Measurements from ENCODE around the gene ASB5.
"Not testable (repeated sequence)": the region's sequence is repeated elsewhere in the genome, so short reads cannot be mapped to it uniquely, and the experiment has no call there.

ASB5 gene

DNA sequence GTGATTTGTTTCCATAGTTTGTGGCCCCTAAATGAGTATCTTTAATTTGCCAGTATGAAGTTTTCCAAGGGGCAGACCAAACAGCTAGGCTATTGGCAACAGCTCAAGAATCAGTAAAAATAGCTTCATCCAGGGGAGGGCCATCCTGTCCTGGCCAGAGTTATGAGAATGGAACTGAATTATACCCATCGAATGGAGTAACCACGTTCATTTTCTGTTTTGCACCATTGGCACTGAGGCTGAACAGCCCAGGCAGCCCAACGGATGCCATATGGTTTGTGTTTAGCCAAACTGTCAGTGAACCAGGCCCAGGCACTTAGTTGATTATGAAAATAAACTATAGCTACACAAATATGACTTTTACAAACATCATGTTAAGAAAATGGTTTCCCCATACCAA, 17.7 kb upstream of the ASB5 start:
- Histone ChIP-seq H3K9me3 (0 out of 2 replicates have a peak, but pooled peaks cover 4% of the 10 kb centered on the region), H3K4me3 (no peak overlapping the region), H3K27me3 (no peaks in the 10 kb centered on the region), H3K27ac (no peak overlapping the region), H3K36me3 (no peaks in the 10 kb centered on the region), H4K20me1 (no peaks in the 10 kb centered on the region), H3K4me2 (no peak overlapping the region), H3K4me1 (no peaks in the 10 kb centered on the region), H3K9ac (no peak overlapping the region)
- TF ChIP-seq Cebpa-rat (IDR thresholded peaks at IDR 0.05), result no peak

DNA sequence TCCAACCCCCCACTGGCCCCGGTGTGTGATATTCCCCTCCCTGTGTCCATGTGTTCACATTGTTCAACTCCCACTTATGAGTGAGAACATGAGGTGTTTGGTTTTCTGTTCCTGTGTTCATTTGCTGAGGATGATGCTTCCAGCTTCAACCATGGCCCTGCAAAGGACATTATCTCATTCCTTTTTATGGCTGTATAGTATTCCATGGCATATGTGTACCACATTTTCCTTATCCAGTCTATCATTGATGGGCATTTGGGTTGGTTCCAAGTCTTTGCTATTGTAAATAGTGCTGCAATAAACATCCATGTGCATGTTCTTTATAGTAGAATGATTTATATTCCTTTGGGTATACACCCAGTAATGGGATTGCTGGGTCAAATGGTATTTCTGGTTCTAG, 10.5 kb upstream of the ASB5 start:
- H3K27me3 ChIP-seq, H3K9ac ChIP-seq, H3K4me1 ChIP-seq, H3K36me3 ChIP-seq, H3K27ac ChIP-seq, H3K4me3 ChIP-seq, H3K4me2 ChIP-seq, H4K20me1 ChIP-seq, H3K9me3 ChIP-seq: not testable (repeated sequence)

DNA sequence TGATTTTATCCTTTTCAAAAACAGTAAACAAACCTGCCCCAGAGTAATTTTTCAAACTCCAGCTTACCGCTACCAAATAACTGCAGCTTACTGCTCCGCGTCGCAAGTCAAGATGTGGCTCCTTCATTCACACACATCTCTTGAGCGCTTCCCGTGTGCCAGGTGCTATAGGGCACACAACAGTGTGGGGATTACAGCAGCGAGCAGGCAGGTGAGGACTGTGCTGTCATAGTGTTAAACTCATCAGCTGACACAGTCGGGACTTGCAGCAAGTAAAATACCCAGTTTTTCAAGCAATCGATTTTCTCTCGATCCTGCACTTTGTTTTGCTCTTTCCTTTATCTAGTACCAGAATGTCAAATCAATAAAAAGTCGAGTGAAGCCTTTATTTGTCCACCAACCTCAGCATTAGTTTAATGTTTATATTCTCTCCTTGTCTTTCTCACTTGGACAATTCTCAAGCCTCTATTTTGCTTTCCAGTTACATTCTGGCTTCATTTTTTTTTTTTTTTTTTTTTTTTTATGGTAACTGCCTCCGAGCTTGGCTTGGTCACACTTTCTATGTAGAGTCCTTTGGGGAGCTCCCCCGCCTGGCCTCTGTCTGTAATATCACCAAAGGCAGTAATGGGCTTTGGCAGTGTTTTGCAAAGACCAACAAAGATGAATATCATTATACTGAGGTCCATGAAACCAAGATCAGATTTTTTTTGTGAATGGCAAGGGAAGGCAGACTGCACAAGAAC, 8.3 kb upstream of the ASB5 start:
- Histone ChIP-seq H3K36me3 (no peaks in the 10 kb centered on the region), H3K4me2 (no peak overlapping the region), H3K4me1 (no peaks in the 10 kb centered on the region), H3K9ac (no peak overlapping the region), H3K9me3 (0 out of 2 replicates have a peak, but pooled peaks cover 2% of the 10 kb centered on the region), H3K27ac (no peak overlapping the region), H4K20me1 (no peaks in the 10 kb centered on the region), H3K27me3 (no peaks in the 10 kb centered on the region), H3K4me3 (no peak overlapping the region)
- no peak for TF ChIP-seq Cebpa-rat (IDR thresholded peaks at IDR 0.05)

DNA sequence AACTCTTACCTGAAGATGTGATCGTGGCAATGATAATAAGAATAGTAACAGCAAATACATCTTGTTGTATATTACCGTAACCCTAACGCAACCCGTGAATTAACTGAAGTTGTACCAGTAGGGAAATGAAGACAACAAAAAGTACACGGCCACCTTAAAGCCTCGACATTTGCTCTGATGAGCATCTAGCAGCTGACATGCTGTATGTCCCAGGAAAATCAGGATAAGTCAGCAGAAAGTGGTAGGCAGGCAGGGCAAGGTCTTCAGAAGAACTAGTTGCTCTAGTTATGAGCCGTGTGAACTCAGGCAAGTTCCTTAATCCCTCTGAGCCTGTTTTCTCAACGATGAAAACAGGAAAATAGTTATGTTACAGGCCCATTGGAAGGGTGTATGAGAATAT, 7.7 kb upstream of the ASB5 start:
- Histone ChIP-seq H3K4me3 (no peak overlapping the region), H3K9ac (no peak overlapping the region), H3K27me3 (no peaks in the 10 kb centered on the region), H3K4me1 (no peaks in the 10 kb centered on the region), H3K4me2 (no peak overlapping the region), H3K9me3 (no peaks in the 10 kb centered on the region), H4K20me1 (no peaks in the 10 kb centered on the region), H3K36me3 (no peaks in the 10 kb centered on the region), H3K27ac (no peak overlapping the region)
- no peak for TF ChIP-seq Cebpa-rat (IDR thresholded peaks at IDR 0.05)

DNA sequence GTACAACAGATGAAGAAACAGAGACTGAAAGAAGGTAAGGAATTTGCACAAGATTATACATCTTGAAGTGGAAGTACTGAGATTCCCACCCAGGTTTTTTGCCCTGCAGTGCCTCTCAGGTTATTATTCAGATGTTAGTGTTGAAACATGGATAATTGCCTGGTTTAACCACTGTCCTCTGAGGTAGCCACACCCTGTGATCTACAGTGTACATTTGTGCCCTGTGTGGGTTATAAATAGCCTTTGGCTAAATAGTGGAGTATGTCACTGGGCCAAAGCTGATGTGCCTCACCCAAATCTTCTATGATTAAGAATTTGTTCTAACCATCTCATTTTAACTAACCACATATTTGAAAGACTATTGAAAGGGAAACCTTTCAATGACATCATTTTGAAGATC, 5.4 kb upstream of the ASB5 start:
- Histone ChIP-seq H3K4me2 (no peak overlapping the region), H3K36me3 (no peaks in the 10 kb centered on the region), H3K9me3 (no peaks in the 10 kb centered on the region), H3K4me3 (no peak overlapping the region), H3K27me3 (no peaks in the 10 kb centered on the region), H3K4me1 (no peaks in the 10 kb centered on the region), H4K20me1 (no peaks in the 10 kb centered on the region), H3K9ac (no peak overlapping the region), H3K27ac (no peak overlapping the region)
- TF ChIP-seq Cebpa-rat (IDR thresholded peaks at IDR 0.05), result no peak

DNA sequence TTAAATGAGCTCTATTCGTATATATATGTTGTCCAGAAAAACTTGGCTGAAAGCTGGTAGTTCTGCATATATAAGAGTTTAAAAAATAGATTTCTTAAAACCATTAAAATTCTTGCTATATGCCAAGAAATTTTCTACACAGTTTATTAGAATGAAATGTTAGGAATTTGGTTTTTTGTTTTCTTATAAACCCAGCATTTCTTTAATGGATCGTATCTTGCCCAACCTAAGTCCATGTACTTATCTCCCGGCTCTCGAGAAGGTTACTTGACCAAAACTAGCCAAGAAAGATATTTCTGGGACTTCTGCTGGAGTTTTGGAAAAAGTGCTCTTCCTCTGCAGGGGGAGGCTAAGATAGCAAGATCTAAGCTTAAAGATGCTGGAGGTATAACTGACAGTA, 4.7 kb upstream of the ASB5 start:
- H3K4me2 ChIP-seq, result no peak overlapping the region
- H3K4me3 ChIP-seq, result no peak overlapping the region
- H3K27ac ChIP-seq, result no peak overlapping the region

DNA sequence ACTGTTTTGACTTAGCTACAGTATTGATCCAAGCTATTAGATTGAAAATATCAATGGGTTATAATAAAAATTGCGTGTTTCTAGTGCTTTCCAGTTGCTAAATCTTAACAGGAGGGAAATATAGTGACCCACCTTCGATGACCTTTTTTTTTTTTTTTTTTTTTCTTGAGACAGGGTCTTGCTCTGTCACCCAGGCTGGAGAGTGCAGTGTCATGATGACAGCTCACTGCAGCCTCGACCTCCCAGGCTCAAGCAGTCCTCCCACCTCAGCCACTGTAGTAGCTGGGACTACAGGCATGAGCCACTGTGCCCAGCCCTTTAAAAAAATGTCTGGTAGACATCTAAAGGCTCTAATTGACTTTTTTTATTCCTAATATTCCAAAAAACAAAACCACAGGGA, 3.8 kb upstream of the ASB5 start:
- no peak overlapping the region for H3K4me3 ChIP-seq

More for the DNA sequence above, 4.7 kb upstream of the ASB5 start:
- TF ChIP-seq Cebpa-rat (IDR thresholded peaks at IDR 0.05), result no peak
- no peaks in the 10 kb centered on the region for H3K9me3 ChIP-seq
- no peak overlapping the region for H3K9ac ChIP-seq
- H3K36me3 ChIP-seq, result no peaks in the 10 kb centered on the region
- no peaks in the 10 kb centered on the region for H4K20me1 ChIP-seq
- no peaks in the 10 kb centered on the region for H3K27me3 ChIP-seq
- no peaks in the 10 kb centered on the region for H3K4me1 ChIP-seq

DNA sequence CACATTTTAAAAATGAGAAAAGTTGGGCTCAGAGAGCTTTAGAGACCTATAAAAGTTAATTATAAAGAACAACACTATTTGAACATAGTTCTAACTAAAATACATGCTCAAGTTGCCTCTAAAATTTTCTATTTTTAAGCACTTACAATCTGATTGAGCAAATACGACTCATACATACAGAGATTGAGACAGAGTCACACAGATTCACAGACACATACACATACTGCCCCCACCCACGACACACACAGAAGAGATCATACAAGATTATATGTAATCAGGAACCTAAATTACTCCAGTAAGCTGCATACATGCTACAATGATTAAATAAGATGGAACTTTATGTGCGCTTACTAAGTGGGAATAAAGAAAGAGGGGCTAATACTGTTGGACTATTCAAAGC, 2.7 kb upstream of the ASB5 start:
- H3K4me1 ChIP-seq, result no peaks in the 10 kb centered on the region
- no peak overlapping the region for H3K9ac ChIP-seq
- H3K4me3 ChIP-seq, result no peak overlapping the region
- H3K9me3 ChIP-seq, result no peaks in the 10 kb centered on the region
- no peak overlapping the region for H3K4me2 ChIP-seq
- H3K27me3 ChIP-seq, result no peaks in the 10 kb centered on the region
- no peak overlapping the region for H3K27ac ChIP-seq
- TF ChIP-seq Cebpa-rat (IDR thresholded peaks at IDR 0.05), result no peak
- no peaks in the 10 kb centered on the region for H4K20me1 ChIP-seq
- no peaks in the 10 kb centered on the region for H3K36me3 ChIP-seq

More for the DNA sequence above, 3.8 kb upstream of the ASB5 start:
- Histone ChIP-seq H3K36me3 (no peaks in the 10 kb centered on the region), H3K4me2 (no peak overlapping the region), H3K4me1 (no peaks in the 10 kb centered on the region), H4K20me1 (no peaks in the 10 kb centered on the region), H3K9me3 (no peaks in the 10 kb centered on the region), H3K27ac (no peak overlapping the region), H3K9ac (no peak overlapping the region), H3K27me3 (no peaks in the 10 kb centered on the region)
- no peak for TF ChIP-seq Cebpa-rat (IDR thresholded peaks at IDR 0.05)

DNA sequence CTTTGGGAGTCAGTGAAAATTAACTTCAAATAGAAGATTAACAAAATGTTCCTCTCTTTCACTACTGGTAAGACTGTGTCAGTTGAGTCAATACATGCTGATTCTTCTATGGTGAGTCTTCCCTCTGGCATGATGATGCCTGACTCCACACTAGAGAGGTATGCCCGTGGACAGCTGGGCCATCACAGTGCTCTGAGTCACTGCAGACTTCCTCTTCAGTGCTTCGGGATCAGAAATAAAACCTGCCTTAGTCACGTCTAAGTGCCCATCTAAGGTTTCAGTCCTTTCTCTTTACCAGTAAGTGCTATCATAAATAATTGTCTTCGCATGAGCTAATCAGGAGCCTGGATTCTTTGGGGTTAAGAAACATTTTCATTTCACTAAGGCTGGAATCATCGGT, 1.6 kb upstream of the ASB5 start:
- Histone ChIP-seq H3K9me3 (no peaks in the 10 kb centered on the region), H3K9ac (no peak overlapping the region), H3K27ac (no peak overlapping the region), H3K4me2 (no peak overlapping the region), H4K20me1 (no peaks in the 10 kb centered on the region), H3K4me1 (no peaks in the 10 kb centered on the region), H3K4me3 (no peak overlapping the region), H3K27me3 (no peaks in the 10 kb centered on the region), H3K36me3 (no peaks in the 10 kb centered on the region)
- no peak for TF ChIP-seq Cebpa-rat (IDR thresholded peaks at IDR 0.05)

DNA sequence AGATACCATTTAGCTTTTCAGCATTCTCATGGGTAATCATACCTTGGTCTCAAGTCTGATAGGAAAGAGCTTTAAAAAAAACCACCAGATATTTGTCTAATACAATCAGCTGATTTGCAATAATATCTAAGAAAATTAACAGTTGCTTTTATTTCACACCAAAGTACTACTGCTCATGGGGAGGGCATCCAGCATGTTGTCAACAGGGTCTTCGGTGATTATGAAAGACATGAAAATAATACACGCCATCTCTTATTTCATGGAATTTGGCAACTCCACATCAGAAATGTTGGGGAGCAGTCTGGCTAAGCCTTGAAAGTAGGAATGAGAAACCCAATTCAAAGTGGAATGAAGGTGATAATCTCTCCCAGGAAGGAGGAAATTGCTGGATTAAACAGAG, 3.0 kb downstream of the ASB5 start:
- H3K9ac ChIP-seq, result no peak overlapping the region
- no peaks in the 10 kb centered on the region for H3K4me1 ChIP-seq
- no peak overlapping the region for H3K4me2 ChIP-seq
- no peaks in the 10 kb centered on the region for H3K36me3 ChIP-seq
- no peak for TF ChIP-seq Cebpa-rat (IDR thresholded peaks at IDR 0.05)
- H4K20me1 ChIP-seq, result no peaks in the 10 kb centered on the region
- H3K27ac ChIP-seq, result no peak overlapping the region
- no peak overlapping the region for H3K4me3 ChIP-seq
- no peaks in the 10 kb centered on the region for H3K9me3 ChIP-seq
- no peaks in the 10 kb centered on the region for H3K27me3 ChIP-seq

DNA sequence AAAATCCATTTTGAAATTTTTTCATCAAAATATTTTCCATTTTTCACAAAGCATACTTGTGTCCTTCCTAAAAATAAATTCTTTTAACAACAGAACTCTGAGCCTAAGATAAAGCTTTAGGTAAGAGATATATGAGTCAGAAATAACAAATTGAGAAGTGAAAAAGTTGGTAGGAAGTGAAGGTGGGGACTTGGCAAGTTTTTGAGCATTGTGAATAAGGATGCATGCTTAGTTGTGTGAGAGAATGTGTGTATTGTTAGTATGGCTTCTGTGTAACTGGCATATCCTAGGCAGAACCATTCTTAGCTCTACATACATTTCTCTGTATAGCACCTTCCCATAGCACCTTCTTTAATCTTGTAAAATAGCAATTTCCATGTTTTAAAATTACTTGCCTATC, 6.8 kb downstream of the ASB5 start:
- Histone ChIP-seq H3K9ac (no peak overlapping the region), H3K4me3 (no peak overlapping the region), H3K27me3 (no peaks in the 10 kb centered on the region), H3K4me2 (no peak overlapping the region), H3K27ac (no peak overlapping the region), H3K36me3 (no peaks in the 10 kb centered on the region), H3K4me1 (no peaks in the 10 kb centered on the region), H4K20me1 (no peaks in the 10 kb centered on the region), H3K9me3 (no peaks in the 10 kb centered on the region)
- TF ChIP-seq Cebpa-rat (IDR thresholded peaks at IDR 0.05), result no peak

Data from BLaER1 (cell line).